ENCODE measurements around the gene MTHFR.

The MTHFR gene

GRCh38 chr1:11779715-11780379 is 25.9 kb downstream of the MTHFR start:
- no peak for DNase-seq (ENCODE audit: low read depth)
- TF ChIP-seq CTCF (conservative IDR thresholded peaks at IDR 0.05; ENCODE audit: low read length) = no peak

GRCh38 chr1:11778844-11779623 is 26.7 kb downstream of the MTHFR start:
- DNase-seq (ENCODE audit: low read depth) = no peak
- H3K4me3 ChIP-seq (ENCODE audit: low read length) = no peak overlapping the region
- TF ChIP-seq CTCF (conservative IDR thresholded peaks at IDR 0.05; ENCODE audit: low read length) = no peak

More at GRCh38 chr1:11779715-11780379, 25.9 kb downstream of the MTHFR start:
- H3K4me3 ChIP-seq (ENCODE audit: low read length) = no peak overlapping the region

DNA sequence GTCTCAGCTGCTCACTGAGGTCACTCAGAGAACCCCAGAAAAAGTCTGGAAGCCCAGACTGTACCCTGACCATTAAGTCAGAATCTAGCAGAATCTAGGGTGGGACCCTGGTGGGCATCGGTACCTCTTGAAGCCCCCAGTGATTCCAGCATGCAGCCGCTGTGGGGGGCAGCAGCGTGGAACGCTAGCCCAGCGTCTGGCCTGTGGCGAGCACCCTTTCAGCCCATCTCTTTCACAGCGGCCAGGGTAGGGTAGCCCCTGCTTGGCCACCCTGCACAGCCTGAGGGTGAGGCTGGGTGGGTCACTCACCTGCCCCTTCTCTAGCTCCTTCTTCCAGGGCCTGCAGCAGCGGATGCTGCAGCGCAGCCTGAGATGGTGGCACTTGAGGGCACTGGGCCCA is 27.4 kb downstream of the MTHFR start:
- no peak overlapping the region for H3K4me3 ChIP-seq (ENCODE audit: low read length)
- TF ChIP-seq CTCF (conservative IDR thresholded peaks at IDR 0.05; ENCODE audit: low read length) = no peak
- DNase-seq (ENCODE audit: low read depth) = no peak

DNA sequence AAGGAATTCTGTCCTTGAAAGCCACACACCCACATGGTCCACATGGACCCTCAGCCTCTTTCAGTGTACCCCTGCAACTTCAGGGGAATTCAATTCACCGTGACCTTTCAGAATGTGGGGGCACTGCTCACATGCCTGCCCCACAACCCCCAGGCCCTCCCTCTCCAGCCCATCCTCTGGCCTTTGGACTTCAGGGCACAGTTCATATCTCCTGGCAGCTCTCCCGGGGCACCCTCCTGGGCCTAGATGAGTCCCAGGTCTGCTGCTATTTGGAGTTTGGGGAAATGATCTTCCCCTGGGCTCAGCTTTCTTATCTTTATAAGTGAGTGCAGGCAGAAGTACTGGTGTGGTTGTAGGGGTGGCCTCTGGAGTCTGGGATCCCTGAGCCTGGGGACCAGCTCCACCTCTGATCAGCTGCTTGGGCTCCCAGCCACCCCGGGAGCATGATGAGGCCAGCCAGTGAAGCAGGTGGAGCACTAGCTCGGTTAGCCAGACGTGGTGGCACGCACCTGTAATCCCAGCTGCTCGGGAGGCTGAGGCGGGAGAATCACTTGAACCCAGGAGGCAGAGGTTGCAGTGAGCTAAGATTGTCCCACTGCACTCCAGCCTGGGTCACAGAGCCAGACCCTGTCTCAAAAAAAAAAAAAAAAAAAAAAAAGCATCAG is 28.0 kb downstream of the MTHFR start:
- DNase-seq (ENCODE audit: low read depth) = no peak
- no peak overlapping the region for H3K4me3 ChIP-seq (ENCODE audit: low read length)
- TF ChIP-seq CTCF (conservative IDR thresholded peaks at IDR 0.05; ENCODE audit: low read length) = no peak

- TF ChIP-seq CTCF (conservative IDR thresholded peaks at IDR 0.05; ENCODE audit: low read length) = no peak
- DNase-seq (ENCODE audit: low read depth) = no peak
Measured at GRCh38 chr1:11774753-11775152, 31.0 kb downstream of the MTHFR start.

GRCh38 chr1:11772458-11772857 is 33.3 kb downstream of the MTHFR start:
- DNase-seq (ENCODE audit: low read depth) = no peak
- TF ChIP-seq CTCF (conservative IDR thresholded peaks at IDR 0.05; ENCODE audit: low read length) = no peak
- no peak overlapping the region for H3K4me3 ChIP-seq (ENCODE audit: low read length)

More at GRCh38 chr1:11774753-11775152, 31.0 kb downstream of the MTHFR start:
- H3K4me3 ChIP-seq (ENCODE audit: low read length) = no peak overlapping the region
